ENCODE data around the gene MS4A18. TPM values are rescaled to one million over a fixed set of nuclear protein-coding genes. Genes with fewer than 3 reads are reported as not detected.

Gene MS4A18
- total RNA-seq, 4 donors from 2014 or later, result not detected

- WGBS, 2 donors, result 83 to 88% methylated on average over 3 of the region's 3 CpGs
- intact Hi-C loops (cut with DNase I; ENCODE audit: low total_unique reads), result no loop called here
- no peak for DNase-seq (ENCODE audit: low spot score in 2 of 2)
Measured at GRCh38 chr11:60741421-60741820, 16.9 kb downstream of the MS4A18 start.

GRCh38 chr11:60743058-60743457, 18.5 kb downstream of the MS4A18 start:
- H3K4me3 ChIP-seq (ENCODE audit: low read depth, poor library complexity, severe bottlenecking), result no peak overlapping the region
- TF ChIP-seq CTCF (IDR thresholded peaks at IDR 0.05) (no peak), POLR2A (IDR thresholded peaks at IDR 0.05) (no peak)
- WGBS, 2 donors, result 77 to 96% methylated on average over 1 of the region's 1 CpG
- intact Hi-C loops (cut with DNase I; ENCODE audit: low total_unique reads), result no loop called here
- DNase-seq (ENCODE audit: low spot score in 2 of 2), result no peak

More at GRCh38 chr11:60741421-60741820, 16.9 kb downstream of the MS4A18 start:
- H3K4me3 ChIP-seq (ENCODE audit: low read depth, poor library complexity, severe bottlenecking), result no peak overlapping the region
- no peak for TF ChIP-seq CTCF (IDR thresholded peaks at IDR 0.05)
- TF ChIP-seq POLR2A (IDR thresholded peaks at IDR 0.05), result no peak

- H3K4me3 ChIP-seq (ENCODE audit: low read depth, poor library complexity, severe bottlenecking), result no peak overlapping the region
- WGBS, 2 donors, result 77 to 87% methylated on average over 5 of the region's 5 CpGs
- TF ChIP-seq POLR2A (IDR thresholded peaks at IDR 0.05), result no peak
- TF ChIP-seq CTCF (IDR thresholded peaks at IDR 0.05), result no peak
- DNase-seq (ENCODE audit: low spot score in 2 of 2), result no peak
- intact Hi-C loops (cut with DNase I; ENCODE audit: low total_unique reads), result no loop called here
Measured at GRCh38 chr11:60744114-60744513, 19.6 kb downstream of the MS4A18 start.

GRCh38 chr11:60747359-60747873, 22.9 kb downstream of the MS4A18 start:
- DNase-seq (ENCODE audit: low spot score in 2 of 2), result no peak
- 92 to 94% methylated on average over 14 of the region's 14 CpGs for WGBS, 2 donors
- intact Hi-C loops (cut with DNase I; ENCODE audit: low total_unique reads), result no loop called here
- no peak overlapping the region for H3K4me3 ChIP-seq (ENCODE audit: low read depth, poor library complexity, severe bottlenecking)
- no peak for TF ChIP-seq POLR2A (IDR thresholded peaks at IDR 0.05)
- TF ChIP-seq CTCF (IDR thresholded peaks at IDR 0.05), result no peak

GRCh38 chr11:60748225-60748624, 23.7 kb downstream of the MS4A18 start:
- 64 to 67% methylated on average over 17 of the region's 17 CpGs for WGBS, 2 donors

More at GRCh38 chr11:60748225-60748624, 23.7 kb downstream of the MS4A18 start:
- no peak for DNase-seq (ENCODE audit: low spot score in 2 of 2)
- intact Hi-C loops (cut with DNase I; ENCODE audit: low total_unique reads), result no loop called here
- TF ChIP-seq CTCF (IDR thresholded peaks at IDR 0.05) (no peak), POLR2A (IDR thresholded peaks at IDR 0.05) (no peak)
- no peak overlapping the region for H3K4me3 ChIP-seq (ENCODE audit: low read depth, poor library complexity, severe bottlenecking)

Data from lower leg skin (tissue), 4 donors.